ENCODE measurements around the gene CFAP126.
"Not testable (repeated sequence)": the region's sequence is repeated elsewhere in the genome, so short reads cannot be mapped to it uniquely, and the experiment has no call there.

CFAP126 gene

DNA sequence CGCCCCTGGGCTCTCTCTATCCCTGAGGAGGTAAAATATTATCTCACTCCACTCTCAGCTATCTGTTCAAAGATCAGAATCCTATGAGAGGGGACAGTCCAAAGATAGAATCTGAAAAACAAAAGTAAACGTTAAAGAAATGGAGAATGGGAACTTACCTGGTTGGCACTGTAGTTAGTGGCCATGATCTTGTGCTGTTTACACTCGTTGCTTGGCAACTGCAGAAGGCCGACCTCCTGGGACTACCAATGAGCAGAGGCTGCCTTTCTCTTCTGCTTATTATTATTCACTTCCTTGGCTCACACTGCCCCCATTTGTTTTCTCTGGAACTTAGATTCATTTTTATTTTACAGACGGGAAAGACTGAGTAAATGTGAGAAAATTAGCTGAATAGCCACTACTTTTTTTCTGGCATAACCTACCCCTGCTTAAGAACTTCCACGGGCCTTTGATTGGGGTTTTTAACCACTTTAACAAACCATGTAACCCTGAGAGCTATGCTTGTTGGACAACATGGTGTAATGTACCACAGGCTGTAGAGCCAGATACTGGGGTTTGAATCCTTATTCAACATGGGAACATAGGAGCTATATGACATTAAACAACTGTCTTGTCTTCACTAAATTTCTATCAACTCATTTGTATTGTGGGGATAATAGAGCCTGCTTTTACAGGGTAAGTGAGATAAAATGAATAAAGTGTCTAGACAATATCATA is at the start of gene CFAP126:
CFAP126 (minus strand) TSS at position 193 of the 717 bp plus-strand sequence; CDS start at position 185, 8 bp downstream.
- DNase-seq: peak; percentile 73

- DNase-seq: not testable (repeated sequence)
Observed at GRCh38 chr1:161413050-161413449, 45.4 kb upstream of the CFAP126 start.

GRCh38 chr1:161410636-161410970 is 42.9 kb upstream of the CFAP126 start:
- DNase-seq: not testable (repeated sequence)

- not testable (repeated sequence) for DNase-seq
Observed at GRCh38 chr1:161409848-161410635, 42.4 kb upstream of the CFAP126 start.

DNA sequence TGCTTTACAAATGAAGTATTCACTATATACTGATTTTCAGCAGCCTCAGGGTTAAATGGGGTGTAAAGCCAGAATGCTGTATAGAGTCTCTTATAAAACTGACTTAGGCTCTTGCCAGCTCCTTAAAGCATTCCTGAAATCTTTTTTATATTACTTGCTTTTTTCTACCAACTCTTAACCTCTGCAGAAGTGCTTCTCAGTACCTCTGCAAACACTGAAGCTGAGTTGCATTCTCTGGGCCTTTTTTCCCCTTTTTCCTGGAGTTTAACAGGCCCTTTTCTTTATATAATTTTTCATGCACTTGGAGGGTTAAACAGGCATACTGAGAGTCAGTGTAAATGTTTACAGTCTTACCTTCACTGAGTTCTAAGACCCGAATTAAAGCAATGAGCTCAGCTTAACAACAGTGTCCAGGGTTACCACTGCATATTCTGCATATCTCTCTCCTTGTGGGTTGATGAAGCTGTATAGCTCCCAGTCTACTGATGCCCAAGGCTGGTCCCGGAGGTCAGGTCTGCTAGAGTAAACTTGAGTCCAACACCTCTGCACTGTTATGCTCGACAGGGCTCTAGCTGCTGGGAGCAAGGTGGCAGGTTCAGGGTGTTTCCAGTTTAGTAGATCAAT is 40.9 kb upstream of the CFAP126 start:
- no peak for DNase-seq

DNA sequence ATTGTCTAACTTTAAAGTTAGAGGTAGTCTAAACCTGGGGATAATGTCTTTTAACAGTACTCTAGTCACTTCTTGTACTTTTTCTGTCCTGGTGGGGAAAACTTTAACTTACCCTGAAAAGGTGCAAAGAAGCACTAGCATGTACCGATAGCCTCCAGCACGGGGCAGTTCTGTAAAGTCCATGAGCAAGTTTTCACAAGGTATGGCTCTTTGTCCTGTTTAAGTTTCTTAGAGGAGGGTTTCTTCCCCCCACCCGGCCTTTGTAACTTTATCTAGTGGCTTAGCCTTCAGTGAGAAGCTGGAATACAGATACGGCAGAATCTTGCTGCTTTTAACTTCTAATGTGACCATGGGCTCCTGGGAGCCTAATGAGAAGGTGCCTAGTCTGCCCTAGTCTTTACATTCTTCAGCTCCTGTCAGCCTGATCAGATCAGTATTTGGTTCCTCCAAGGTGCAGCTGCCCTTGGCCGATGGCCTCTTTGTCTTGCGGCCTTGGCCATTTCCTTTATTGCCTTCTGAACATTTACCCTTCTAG is 39.8 kb upstream of the CFAP126 start:
- no peak for DNase-seq

- not testable (repeated sequence) for DNase-seq
Observed at GRCh38 chr1:161406551-161406950, 38.9 kb upstream of the CFAP126 start.

GRCh38 chr1:161404051-161404597 is 36.4 kb upstream of the CFAP126 start:
- DNase-seq: no peak

DNA sequence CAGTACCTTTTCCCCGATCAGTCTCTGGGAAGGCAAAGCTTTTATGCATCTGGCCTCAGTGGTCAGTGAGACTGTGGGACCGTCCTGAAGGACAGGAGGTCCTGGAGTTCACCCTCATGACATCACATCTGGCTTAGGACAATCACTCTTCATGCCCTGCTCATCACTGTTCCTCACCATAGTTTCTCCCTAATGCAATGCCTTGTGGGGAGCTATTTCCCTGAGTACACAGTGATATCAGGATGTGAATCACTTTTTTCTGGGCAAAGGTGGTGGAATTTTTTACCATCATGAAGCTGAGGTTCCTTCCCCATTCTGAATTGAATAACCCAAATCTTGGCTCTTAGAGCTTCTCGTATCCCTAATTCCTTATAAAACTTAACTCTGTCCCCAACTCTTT is 34.8 kb upstream of the CFAP126 start:
- DNase-seq: no peak

DNA sequence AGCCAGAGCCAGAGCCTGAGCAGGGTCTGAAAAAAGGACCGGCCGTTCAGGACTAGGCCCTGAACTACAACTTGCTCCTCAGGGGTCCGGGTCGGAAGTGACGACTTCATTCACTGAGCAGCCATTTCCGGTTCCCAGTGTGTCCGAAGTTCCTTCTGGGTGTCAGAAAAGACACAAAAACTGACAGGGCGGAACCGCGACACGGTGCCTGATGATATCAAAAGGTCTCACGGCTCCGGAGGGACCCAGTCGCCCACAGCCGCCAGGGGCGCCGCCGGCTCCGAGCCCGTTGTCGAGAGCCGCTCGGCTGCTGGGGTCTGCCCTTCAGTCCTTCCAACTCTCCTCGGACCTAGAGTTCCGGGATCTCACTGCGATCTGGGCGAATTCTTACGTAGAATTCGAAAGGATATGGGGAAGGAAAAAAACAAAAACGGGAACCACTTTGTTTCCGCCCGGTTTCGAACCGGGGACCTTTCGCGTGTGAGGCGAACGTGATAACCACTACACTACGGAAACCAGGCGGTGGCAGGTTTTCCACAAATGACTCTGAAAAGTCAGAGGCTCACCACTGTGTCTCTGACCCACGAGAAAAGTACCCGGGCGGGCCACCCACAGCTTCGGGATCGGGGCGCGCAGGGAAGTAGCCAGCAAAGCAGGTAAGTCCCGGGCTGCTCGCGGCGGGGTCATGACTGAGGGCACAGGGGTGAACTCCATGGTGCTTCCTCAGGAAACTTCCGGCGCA is 31.8 kb upstream of the CFAP126 start:
- DNase-seq: peak; percentile 93

GRCh38 chr1:161398900-161399256 is 31.2 kb upstream of the CFAP126 start:
- DNase-seq: no peak

GRCh38 chr1:161397038-161397437 is 29.4 kb upstream of the CFAP126 start:
- DNase-seq: not testable (repeated sequence)

DNA sequence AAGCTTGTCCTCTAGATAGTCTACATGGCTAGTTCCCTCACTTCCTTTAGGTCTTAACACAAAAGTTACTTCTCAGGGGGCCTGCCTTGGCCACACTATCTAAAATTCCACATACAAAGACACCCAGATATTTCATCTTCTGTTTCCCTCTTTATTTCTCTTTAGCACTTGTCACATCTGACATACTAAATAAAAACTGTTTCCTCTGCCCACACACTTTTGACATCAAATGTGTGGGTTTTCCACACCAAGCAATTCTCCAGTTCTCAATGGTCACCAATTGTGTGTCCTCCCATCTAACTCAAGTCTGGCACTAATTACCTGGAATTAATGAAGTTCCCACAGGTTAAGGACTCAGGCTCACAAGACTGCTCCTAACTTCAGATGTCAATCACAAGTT is 25.5 kb upstream of the CFAP126 start:
- peak; percentile 51 for DNase-seq

GRCh38 chr1:161391611-161392010 is 23.9 kb upstream of the CFAP126 start:
- no peak for DNase-seq

GRCh38 chr1:161391136-161391535 is 23.5 kb upstream of the CFAP126 start:
- not testable (repeated sequence) for DNase-seq

DNA sequence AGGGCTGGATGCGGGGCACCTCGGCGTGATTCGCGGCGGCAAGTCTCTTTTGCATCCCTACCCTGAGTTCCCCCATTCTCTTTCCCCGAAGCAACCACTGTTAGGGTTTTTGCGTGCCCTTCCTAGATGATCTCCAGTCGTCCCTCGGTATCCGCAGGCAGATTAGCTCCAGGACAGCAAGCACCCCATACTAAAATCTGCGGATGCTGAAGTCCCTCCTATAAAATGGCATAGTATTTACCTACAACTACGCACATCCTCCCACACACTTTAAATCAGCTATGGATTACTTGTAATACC is 22.8 kb upstream of the CFAP126 start:
- no peak for DNase-seq

- DNase-seq: peak; percentile 100
Observed at GRCh38 chr1:161389691-161390558, 22.2 kb upstream of the CFAP126 start.

DNA sequence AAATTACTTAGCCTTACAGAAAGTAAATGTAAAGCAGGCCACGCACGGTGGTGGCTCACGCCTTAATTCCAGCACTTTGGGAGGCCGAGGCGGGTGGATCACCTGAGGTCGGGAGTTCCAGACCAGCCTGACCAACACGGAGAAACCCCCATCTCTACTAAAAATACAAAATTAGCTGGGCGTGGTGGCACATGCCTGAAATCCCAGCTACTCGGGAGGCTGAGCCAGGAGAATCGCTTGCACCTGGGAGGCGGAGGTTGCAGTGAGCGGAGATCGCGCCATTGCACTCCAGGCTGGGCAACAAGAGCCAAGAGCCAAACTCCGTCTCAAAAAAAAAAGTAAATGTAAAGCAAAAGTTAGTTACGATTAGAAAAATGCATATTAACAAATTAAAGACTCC is 21.5 kb upstream of the CFAP126 start:
- DNase-seq: not testable (repeated sequence)

DNA sequence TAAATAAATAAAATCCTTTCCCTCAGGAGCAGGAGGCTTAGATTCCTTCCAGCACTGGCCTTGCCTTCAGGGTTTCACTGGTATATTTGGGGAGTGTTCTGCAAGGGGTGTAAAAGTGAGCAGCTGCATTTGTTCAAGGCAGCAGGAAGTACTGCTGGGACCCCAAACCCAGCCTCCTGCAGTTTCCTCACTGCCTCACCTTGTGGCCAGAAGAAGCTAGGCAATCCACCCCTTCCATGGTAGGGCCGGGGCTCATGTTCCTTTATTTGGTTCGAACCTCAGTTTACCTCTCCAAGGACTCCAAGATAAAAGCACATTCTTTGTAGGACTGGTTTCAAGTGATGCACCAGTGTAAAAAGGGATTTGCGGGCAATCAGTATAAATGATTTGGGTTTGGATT is 21.0 kb upstream of the CFAP126 start:
- no peak for DNase-seq

DNA sequence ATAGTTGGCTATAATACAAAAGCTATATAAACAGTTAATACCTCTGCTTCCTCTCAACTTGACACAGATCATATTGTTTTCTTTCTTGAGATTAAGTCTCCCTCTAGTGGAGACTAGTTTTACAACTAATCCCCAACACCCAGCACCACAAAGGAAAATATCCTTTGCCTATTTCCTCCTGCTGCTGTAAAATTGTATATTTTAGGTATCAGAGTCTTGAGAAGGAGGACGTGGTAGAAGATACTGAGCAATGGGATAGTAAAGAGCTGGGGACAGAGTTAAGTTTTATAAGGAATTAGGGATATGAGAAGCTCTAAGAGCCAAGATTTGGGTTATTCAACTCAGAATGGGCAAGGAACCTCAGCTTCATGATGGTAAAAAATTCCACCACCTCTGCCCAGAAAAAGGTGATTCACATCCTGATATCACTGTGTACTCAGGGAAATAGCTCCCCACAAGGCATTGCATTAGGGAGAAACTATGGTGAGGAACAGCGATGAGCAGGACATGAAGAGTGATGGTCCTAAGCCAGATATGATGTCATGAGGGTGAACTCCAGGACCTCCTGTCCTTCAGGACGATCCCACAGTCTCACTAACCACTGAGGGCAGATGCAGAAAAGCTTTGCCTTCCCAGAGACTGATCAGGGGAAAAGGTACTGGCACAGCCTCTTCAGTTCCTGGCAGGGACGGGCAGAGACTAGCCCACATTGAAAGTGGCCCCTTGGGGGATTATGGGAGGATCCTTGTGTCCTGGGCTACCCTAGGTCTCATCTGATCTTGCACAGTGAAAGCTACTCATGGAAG is 14.7 kb upstream of the CFAP126 start:
- peak; percentile 71 for DNase-seq

DNA sequence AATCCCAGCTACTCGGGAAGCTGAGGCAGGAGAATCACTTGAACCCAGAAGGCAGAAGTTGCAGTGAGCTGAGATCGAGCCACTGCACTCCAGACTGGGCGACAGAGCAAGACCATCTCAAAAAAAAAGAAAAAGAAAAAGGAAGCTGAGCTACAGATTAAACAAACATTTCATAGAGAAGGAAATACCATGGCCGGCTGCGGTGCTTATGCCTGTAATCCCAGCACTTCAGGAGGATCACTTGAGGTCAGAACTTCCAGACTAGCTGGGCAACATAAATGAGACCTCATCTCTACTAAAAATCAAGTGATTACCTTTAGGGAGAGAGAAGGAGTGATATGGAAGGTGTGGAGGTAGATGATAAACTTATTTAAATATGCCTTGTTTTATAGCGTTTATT is 14.0 kb upstream of the CFAP126 start:
- DNase-seq: no peak

Measured in inflammatory macrophage treated with lipopolysaccharide for 4 hours (primary cell).